IMR-90 (cell line): ENCODE data around the gene HDAC9. TPM values are rescaled to one million over a fixed set of nuclear protein-coding genes. Genes with fewer than 3 reads are reported as not detected.

Source experiments
- microRNA-seq, 2 experiments: library from miRNA; stranded (forward) in 1 of 2; unstranded in 1 of 2; fragments of 10-50 nt in 1 of 2; fragments of <30 nt in 1 of 2; gene quantifications in 1 of 2; microRNA quantifications in 1 of 2; one replicate each; pipeline versions ENCODE3 to v1.1.0; 2013 to 2020; ENCODE audit not compliant: insufficient read depth in 1 of 2, insufficient read length in 1 of 2, unreplicated experiment in 1 of 2
- polyA plus RNA-seq, 3 experiments: library from polyadenylated mRNA; depleted of rRNA; stranded (reverse); fragments of >200 nt; gene quantifications; 2 replicates each; pipeline ENCODE4 v1.2.3, GENCODE V29; 2012; ENCODE audit warnings: low replicate concordance in 1 of 3
- small RNA-seq, 5 experiments: library from RNA; depleted of rRNA; stranded (forward); fragments of <200 nt; gene quantifications; one replicate each; pipeline ENCODE3, GENCODE V24; 2012
- total RNA-seq: library from RNA; depleted of rRNA; stranded (reverse); fragments of >200 nt; gene quantifications from 2 replicates; pipeline ENCODE4 v1.2.3, GENCODE V29; 2012

Gene HDAC9
- total and polyA plus RNA-seq, 2 of the 4 experiments (the other 2 are of a cell fraction): 4.3 to 24.7 TPM

Small RNA genes lying within 50 kb of the gene (microRNA-seq; reads per million reads assigned to microRNA genes)
- not detected for gene RN7SKP266 (ENCODE audit: insufficient read depth, insufficient read length)

Small RNA genes lying within 50 kb of the gene (small RNA-seq; reads per million reads assigned to genes)
- gene RN7SKP266: 0 reads per million in 5 experiments
